HEK293T (cell line): ENCODE data around the gene S100A9.

Experiments
- ARNT ChIP-seq: fragments of 450-650 bp; IDR thresholded peaks from 2 replicates; pipeline ENCODE4 v1.6.1; 2017; ENCODE audit warnings: mild to moderate bottlenecking
- BHLHE40 ChIP-seq: fragments of 450-650 bp; IDR thresholded peaks from 2 replicates; pipeline ENCODE4 v1.6.1; 2016; ENCODE audit warnings: mild to moderate bottlenecking, moderate library complexity, borderline replicate concordance
- FOXA1 ChIP-seq: fragments of 450-650 bp; IDR thresholded peaks from 2 replicates; pipeline ENCODE4 v1.6.1; 2016; ENCODE audit warnings: mild to moderate bottlenecking
- HDGF ChIP-seq: fragments of 450-650 bp; IDR thresholded peaks from 2 replicates; pipeline ENCODE4 v1.6.1; 2017; ENCODE audit warnings: antibody characterized with exemption, borderline replicate concordance
- LEF1 ChIP-seq: fragments of 450-650 bp; IDR thresholded peaks from 2 replicates; pipeline ENCODE4 v1.6.1; 2017; ENCODE audit warnings: mild to moderate bottlenecking, borderline replicate concordance
- SP1 ChIP-seq: fragments of 450-650 bp; IDR thresholded peaks from 2 replicates; pipeline ENCODE4 v1.6.1; 2017

DNA sequence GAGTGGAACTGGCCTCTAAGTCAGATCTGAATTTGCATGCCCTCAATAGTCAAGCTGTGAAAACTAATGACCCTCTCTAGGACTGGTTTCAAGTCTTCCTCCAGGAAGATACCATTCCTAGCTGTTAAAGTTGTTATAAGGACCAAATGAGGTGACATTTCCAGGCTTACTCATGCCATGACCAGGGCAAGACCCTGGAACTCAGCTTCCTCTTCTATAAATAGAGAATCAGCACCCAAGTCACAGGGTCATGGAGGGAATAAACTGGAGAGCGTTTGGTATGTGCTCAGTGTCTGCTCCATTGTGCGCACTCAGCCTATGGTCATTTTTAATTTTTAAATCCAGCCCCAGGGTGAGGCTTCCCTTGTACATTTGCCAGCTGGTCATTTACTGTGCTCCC, 2.5 kb downstream of the S100A9 start:
- TF ChIP-seq ARNT = no peak
- no peak for TF ChIP-seq SP1
- TF ChIP-seq BHLHE40 = no peak
- TF ChIP-seq HDGF = no peak
- TF ChIP-seq FOXA1 = no peak
- TF ChIP-seq LEF1 = no peak
